HEK293T (cell line): Measurements from ENCODE around the gene TCP11L1.

Experiments
- CTCF ChIA-PET: fragments of 350-600 bp; formaldehyde crosslinking; extraction: SDS; loops from one replicate; lab custom pipeline; 2021; ENCODE audit warnings: antibody characterized with exemption, inconsistent platforms; lab: Yijun Ruan, JAX
- POLR2A ChIA-PET: fragments of 350-600 bp; formaldehyde crosslinking; extraction: SDS; loops from one replicate; lab custom pipeline; 2020; ENCODE audit warnings: antibody characterized with exemption, inconsistent platforms; lab: Yijun Ruan, JAX
- DNase-seq: peaks from one replicate; pipeline ENCODE4 v3.0.0; 2012; ENCODE audit warnings: mixed read lengths; ENCODE audit errors: extremely low spot score
- ARNT ChIP-seq: fragments of 450-650 bp; IDR thresholded peaks from 2 replicates; pipeline ENCODE4 v1.6.1; 2017; ENCODE audit warnings: mild to moderate bottlenecking
- BHLHE40 ChIP-seq: fragments of 450-650 bp; IDR thresholded peaks from 2 replicates; pipeline ENCODE4 v1.6.1; 2016; ENCODE audit warnings: mild to moderate bottlenecking, moderate library complexity, borderline replicate concordance
- CTBP1 ChIP-seq: fragments of 450-650 bp; IDR thresholded peaks from 2 replicates; pipeline ENCODE4 v1.6.1; 2016; ENCODE audit warnings: borderline replicate concordance
- ELF4 ChIP-seq: fragments of 450-650 bp; IDR thresholded peaks from 2 replicates; pipeline ENCODE4 v1.6.1; 2017; ENCODE audit warnings: antibody characterized with exemption
- FOXA1 ChIP-seq: fragments of 450-650 bp; IDR thresholded peaks from 2 replicates; pipeline ENCODE4 v1.6.1; 2016; ENCODE audit warnings: mild to moderate bottlenecking
- FOXK2 ChIP-seq: fragments of 450-650 bp; IDR thresholded peaks from 2 replicates; pipeline ENCODE4 v1.6.1; 2016; ENCODE audit warnings: mild to moderate bottlenecking
- FOXM1 ChIP-seq: fragments of 450-650 bp; IDR thresholded peaks from 2 replicates; pipeline ENCODE4 v1.6.1; 2017; ENCODE audit warnings: mild to moderate bottlenecking, borderline replicate concordance
- HDGF ChIP-seq: fragments of 450-650 bp; IDR thresholded peaks from 2 replicates; pipeline ENCODE4 v1.6.1; 2017; ENCODE audit warnings: antibody characterized with exemption, borderline replicate concordance
- L3MBTL2 ChIP-seq: fragments of 450-650 bp; conservative IDR thresholded peaks from 2 replicates; pipeline ENCODE4 v1.6.1; 2016; ENCODE audit warnings: mild to moderate bottlenecking
- LEF1 ChIP-seq: fragments of 450-650 bp; IDR thresholded peaks from 2 replicates; pipeline ENCODE4 v1.6.1; 2017; ENCODE audit warnings: mild to moderate bottlenecking, borderline replicate concordance
- NFRKB ChIP-seq: fragments of 450-650 bp; IDR thresholded peaks from 2 replicates; pipeline ENCODE4 v1.6.1; 2016; ENCODE audit warnings: mild to moderate bottlenecking, moderate library complexity
- SP1 ChIP-seq: fragments of 450-650 bp; IDR thresholded peaks from 2 replicates; pipeline ENCODE4 v1.6.1; 2017
- SUZ12 ChIP-seq: fragments of 450-650 bp; IDR thresholded peaks from 2 replicates; pipeline ENCODE4 v1.6.1; 2016; ENCODE audit warnings: mild to moderate bottlenecking
- TARDBP ChIP-seq: fragments of 450-650 bp; IDR thresholded peaks from 2 replicates; pipeline ENCODE4 v1.6.1; 2016
- ZNF384 ChIP-seq: fragments of 450-650 bp; IDR thresholded peaks from 2 replicates; pipeline ENCODE4 v1.6.1; 2016
- TF ChIP-seq, protein P1 (sequence below): fragments of 450-650 bp; IDR thresholded peaks from 2 replicates; pipeline ENCODE4 v1.6.1; 2016

The TCP11L1 gene

DNA sequence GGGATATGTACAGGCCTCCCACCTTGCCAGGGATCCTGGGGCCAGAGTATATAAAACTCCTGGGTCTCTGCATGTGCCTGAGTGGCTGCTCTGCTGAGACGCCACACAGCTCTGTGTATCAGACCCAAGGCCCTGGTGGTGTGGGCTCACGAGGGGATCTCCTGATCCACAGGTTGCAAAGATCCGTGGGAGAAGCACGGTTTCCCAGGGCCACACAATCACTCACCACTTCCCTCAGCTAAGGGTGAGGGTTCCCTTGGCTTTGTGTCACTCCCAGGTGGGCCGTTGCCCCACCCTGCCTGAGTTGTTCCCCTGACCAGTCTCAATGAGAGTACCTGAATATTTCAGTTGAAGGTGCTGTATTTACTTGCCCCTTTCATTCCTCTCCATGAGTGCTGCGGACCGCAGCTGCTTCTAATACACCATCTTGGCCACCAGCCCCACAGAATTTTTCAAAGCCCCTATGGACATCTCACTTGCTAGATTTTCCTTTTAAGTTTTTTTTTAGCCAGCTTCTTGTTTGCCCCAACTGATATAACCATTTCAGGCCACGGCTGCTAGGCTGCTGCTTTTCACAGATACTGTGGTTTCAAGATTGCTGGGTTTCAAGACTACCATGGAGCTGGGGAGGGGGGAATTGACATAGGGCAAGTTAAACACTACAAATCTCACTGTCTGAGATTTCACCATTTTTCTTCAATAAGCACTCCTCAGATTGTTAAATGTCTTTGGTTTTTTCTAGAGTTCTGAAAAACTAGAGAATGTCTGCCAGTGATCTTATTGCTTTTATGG lies 37.4 kb upstream of the TCP11L1 start:
- POLR2A ChIA-PET: interaction anchor here (1.1 kb wide), 1 partner anchor 13 kb away, joined by 3 read pairs; no protein-coding TSS in a partner anchor
- TF ChIP-seq, protein P1, sequence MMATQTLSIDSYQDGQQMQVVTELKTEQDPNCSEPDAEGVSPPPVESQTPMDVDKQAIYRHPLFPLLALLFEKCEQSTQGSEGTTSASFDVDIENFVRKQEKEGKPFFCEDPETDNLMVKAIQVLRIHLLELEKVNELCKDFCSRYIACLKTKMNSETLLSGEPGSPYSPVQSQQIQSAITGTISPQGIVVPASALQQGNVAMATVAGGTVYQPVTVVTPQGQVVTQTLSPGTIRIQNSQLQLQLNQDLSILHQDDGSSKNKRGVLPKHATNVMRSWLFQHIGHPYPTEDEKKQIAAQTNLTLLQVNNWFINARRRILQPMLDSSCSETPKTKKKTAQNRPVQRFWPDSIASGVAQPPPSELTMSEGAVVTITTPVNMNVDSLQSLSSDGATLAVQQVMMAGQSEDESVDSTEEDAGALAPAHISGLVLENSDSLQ: no peak
- TF ChIP-seq SUZ12 (no peak), L3MBTL2 (no peak), CTBP1 (no peak), TARDBP (no peak), BHLHE40 (no peak), LEF1 (no peak), FOXM1 (no peak), SP1 (no peak), ARNT (no peak), FOXA1 (no peak), NFRKB (no peak), HDGF (no peak), FOXK2 (no peak), ZNF384 (no peak), ELF4 (no peak)
- DNase-seq: no peak
- CTCF ChIA-PET: interaction anchor here (0.6 kb wide), 1 partner anchor 62 kb away, joined by 3 read pairs; no protein-coding TSS in a partner anchor

DNA sequence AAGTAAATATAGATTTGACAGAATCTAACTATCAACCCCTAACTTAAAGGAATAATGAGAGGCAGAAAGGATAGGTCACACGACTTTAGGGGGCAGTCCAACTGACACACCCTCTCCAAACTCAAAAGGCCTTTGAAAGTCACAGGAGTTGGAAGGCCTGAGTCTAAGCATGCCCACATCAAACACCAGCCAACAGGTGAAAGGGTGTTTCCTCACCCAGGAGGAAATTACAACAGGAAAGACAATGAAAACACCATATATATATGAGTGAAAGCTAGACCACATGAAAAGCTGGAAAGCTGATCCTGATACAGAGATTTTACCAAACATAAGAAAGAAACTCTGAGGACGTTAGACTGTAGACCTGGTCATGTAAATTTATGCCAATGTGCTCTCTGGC lies 34.2 kb upstream of the TCP11L1 start:
- no peak for TF ChIP-seq CTBP1
- ChIA-PET POLR2A (no interaction called here), CTCF (no interaction called here)
- DNase-seq: no peak

DNA sequence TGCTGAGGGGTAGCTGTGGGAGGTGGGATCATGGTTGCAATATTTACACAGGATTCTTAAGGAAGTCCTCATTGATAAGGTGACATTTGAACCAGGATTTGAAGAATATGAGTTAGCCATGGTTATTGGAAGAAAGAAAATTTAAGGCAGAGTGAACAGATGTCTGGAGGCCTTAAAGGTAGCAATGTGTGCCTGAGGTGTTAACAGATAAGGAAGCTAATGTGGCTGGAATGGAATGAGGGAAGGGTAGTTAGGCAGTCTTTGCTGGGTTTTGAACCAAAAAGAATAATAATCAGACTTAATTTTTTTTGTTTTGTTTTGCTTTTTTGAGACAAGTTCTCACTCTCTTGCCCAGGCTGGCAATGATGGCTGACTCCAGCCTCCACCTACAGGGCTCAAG lies 33.4 kb upstream of the TCP11L1 start:
- ChIA-PET CTCF (no interaction called here), POLR2A (no interaction called here)
- TF ChIP-seq BHLHE40: no peak
- no peak for TF ChIP-seq TARDBP
- TF ChIP-seq ZNF384: no peak
- TF ChIP-seq FOXK2: no peak
- TF ChIP-seq, protein P1: no peak
- TF ChIP-seq HDGF: no peak
- no peak for DNase-seq

DNA sequence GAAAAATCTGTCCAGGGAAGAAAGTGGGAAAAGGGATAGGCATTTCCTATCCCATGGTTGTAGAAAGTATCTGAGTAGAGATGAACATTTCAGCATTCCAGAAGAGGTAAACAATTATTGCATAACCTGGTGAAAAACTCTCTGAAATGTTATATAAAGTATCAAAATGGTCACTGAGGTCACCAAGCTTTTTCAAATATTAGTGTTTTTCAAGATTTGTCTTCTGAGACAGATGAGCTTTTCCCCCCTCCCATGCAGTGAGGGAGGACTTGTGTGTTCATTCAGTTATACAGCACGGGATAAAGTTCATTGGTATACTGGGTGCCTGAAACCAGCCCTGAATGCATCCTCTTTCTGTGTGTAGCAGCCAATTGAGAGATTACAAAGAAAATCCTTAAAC lies 25.6 kb upstream of the TCP11L1 start:
- no peak for DNase-seq
- CTCF ChIA-PET: no interaction called here
- POLR2A ChIA-PET: no interaction called here
- TF ChIP-seq L3MBTL2 (no peak), LEF1 (no peak), ARNT (no peak), BHLHE40 (no peak), ELF4 (no peak), SP1 (no peak), TARDBP (no peak), HDGF (no peak), SUZ12 (no peak), CTBP1 (no peak), FOXK2 (no peak), ZNF384 (no peak), FOXM1 (no peak), NFRKB (no peak), FOXA1 (no peak)
- TF ChIP-seq, protein P1: no peak

DNA sequence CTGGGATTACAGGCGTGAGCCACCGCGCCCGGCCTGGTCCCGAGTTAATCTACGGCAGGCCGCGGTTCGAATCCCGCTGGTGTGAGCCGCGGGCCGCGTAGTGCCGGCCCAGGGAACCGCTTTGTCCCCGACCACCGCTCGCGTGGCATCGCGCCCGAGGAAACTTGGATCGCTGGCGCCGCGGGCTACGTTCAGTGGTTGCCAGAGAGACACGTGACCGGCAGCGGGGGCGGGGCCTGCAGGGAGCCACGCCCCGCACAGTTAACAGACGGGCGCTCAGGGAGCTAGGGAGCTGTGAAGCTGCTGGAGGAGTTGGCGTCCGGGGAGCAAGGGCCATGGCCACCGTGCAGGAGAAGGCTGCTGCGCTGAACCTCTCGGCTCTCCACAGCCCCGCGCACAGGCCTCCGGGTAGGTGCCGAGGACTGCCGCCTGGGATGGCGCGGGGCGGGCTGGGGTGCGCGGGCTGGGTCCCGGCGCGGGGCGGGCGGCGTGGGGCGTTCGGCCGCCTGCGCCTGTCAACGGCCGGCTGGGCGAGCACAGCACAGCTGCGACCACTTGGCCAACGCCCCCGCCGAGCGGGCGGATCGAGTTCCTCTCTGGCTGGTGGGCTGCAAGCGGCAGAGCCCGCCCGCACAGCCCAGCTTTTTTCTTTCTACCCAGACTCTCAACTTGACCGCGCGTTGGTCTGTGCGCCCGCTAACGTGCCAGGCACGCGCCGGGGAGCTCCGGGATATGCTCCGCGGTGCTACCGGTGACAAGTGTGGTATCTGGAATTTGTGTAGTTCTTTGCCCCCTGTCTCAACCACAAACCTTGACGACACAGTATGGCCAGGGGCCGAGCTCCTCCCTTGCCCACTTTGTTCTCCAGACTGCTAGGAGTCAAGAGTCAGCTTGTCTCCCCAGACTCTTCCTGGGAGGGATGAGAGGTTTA lies 23.5 kb upstream of the TCP11L1 start, which contains the start of gene DEPDC7:
Gene DEPDC7 (plus strand): TSS at position 258 of the 931 bp plus-strand sequence. CDS start 78 bp downstream, at position 336.
- ChIA-PET CTCF (no interaction called here), POLR2A (interaction anchor here (0.6 to 3.1 kb wide), 10 partner anchors 9 to 50 kb away, joined by 3 to 29 read pairs (median 4); partner anchors contain the start of gene TCP11L1)
- DNase-seq: peak; percentile 96
- TF ChIP-seq, protein P1: peak; percentile 79
- TF ChIP-seq NFRKB (no peak), L3MBTL2 (peak; percentile 99)
